ENCODE data around the gene LIMS4. TPM values are rescaled to one million over a fixed set of nuclear protein-coding genes. Genes with fewer than 3 reads are reported as not detected.
"Not testable (repeated sequence)": the region's sequence is repeated elsewhere in the genome, so short reads cannot be mapped to it uniquely, and the experiment has no call there.

Gene LIMS4

DNA sequence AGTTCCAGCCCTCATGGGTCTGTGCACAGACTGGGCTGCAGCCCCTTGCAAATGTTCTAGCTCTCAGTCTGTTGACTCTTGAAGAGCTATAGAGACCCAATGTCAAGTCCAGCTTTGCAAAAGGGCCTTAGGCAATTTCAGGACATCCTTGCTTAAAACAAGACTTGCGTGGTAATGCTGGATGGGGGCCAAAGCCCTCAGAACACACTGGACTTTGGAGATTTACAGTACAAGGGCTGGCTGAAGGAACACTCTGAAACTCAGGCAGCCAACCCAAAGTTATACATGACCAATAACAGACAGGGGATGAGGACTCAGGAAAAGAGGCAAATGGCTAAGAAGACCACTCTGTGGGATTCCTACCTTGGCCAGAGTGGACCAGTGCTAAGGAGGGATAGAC lies 68.4 kb downstream of the LIMS4 start:
- not testable (repeated sequence) for H2BK15ac ChIP-seq (replicated peaks; ENCODE audit: low read depth); H3K27me3 ChIP-seq (ENCODE audit: insufficient read depth, low read length, poor library complexity); H3K4me3 ChIP-seq (ENCODE audit: low read length); H3K4ac ChIP-seq (ENCODE audit: low read depth, low read length); H3K18ac ChIP-seq (ENCODE audit: low read length); H3K27ac ChIP-seq (ENCODE audit: low read depth, low read length); H3K4me2 ChIP-seq (ENCODE audit: low read length); H3K56ac ChIP-seq (ENCODE audit: low read length); H4K8ac ChIP-seq (ENCODE audit: low read depth, low read length); H3K9ac ChIP-seq (ENCODE audit: low read length); H3K79me1 ChIP-seq (ENCODE audit: low read length); H3K36me3 ChIP-seq (ENCODE audit: control insufficient read depth, insufficient read depth, low read length); H3K23ac ChIP-seq (ENCODE audit: low read length); H2BK5ac ChIP-seq (ENCODE audit: low read length); H3K79me2 ChIP-seq (ENCODE audit: control insufficient read depth, insufficient read depth, low read length); H3K4me1 ChIP-seq (ENCODE audit: control insufficient read depth, low read depth, low read length); DNase-seq; H2AK5ac ChIP-seq (ENCODE audit: low read length); H2BK120ac ChIP-seq (ENCODE audit: low read depth, low read length); H4K5ac ChIP-seq (ENCODE audit: low read length)
- no CpG with 5 or more reads among the region's 1 CpG for WGBS (ENCODE audit: extremely low coverage, insufficient coverage, low lambda C conversion rate)

DNA sequence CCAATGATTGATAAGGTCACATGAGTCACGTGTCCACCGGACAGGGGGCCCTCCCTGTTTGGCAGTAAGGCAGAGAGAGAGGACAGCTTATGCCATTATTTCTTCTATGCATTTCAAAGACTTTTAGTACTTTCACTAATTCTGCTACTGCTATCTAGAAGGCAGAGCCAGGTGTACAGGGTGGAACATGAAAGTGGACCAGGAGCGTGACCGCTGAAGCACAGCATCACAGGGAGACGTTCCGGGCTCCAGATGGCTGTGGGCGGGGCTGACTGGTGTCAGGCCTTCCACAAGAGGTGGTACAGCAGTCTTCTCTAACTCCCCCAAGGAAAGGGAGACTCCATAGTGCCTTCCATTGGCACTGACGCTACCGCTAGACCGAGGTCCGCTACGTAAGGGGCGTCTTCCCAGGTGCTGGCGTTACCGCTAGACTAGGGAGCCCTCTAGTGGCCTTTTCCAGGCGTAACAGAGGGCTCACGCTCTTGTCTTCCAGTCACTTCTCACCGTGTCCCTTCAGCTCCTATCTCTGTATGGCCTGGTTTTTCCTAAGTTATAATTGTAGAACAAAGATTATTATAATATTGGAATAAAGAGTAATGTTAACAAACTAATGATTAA lies 71.5 kb downstream of the LIMS4 start:
- WGBS (ENCODE audit: extremely low coverage, insufficient coverage, low lambda C conversion rate): no CpG with 5 or more reads among the region's 18 CpGs
- H3K4me1 ChIP-seq (ENCODE audit: control insufficient read depth, low read depth, low read length); H3K4ac ChIP-seq (ENCODE audit: low read depth, low read length): not testable (repeated sequence)

DNA sequence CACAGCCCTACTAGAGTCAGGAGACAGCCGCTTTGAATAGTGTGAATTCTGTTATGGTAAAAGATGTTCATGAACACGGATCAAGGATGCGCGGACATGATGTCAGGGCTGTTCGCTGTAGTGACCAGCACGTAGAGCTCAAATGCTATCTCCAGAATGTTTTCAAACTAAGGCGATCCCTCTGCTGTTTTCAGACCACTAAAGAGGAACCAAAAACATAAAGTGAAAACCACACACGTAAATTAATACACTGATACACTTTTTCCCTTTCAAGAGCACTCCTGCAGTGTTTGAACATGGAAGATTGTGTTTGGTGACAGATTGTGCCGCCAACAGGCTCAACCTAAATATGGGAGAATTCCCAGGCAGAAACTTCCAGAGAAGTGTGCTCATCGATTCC lies 73.2 kb downstream of the LIMS4 start:
- H4K5ac ChIP-seq (ENCODE audit: low read length); H3K79me2 ChIP-seq (ENCODE audit: control insufficient read depth, insufficient read depth, low read length); H3K27ac ChIP-seq (ENCODE audit: low read depth, low read length); H2AK5ac ChIP-seq (ENCODE audit: low read length); H3K79me1 ChIP-seq (ENCODE audit: low read length); H3K18ac ChIP-seq (ENCODE audit: low read length); DNase-seq; H3K4me1 ChIP-seq (ENCODE audit: control insufficient read depth, low read depth, low read length); H2BK5ac ChIP-seq (ENCODE audit: low read length); H3K36me3 ChIP-seq (ENCODE audit: control insufficient read depth, insufficient read depth, low read length); H3K56ac ChIP-seq (ENCODE audit: low read length); H3K9ac ChIP-seq (ENCODE audit: low read length); H3K23ac ChIP-seq (ENCODE audit: low read length); H4K8ac ChIP-seq (ENCODE audit: low read depth, low read length); H3K27me3 ChIP-seq (ENCODE audit: insufficient read depth, low read length, poor library complexity); H2BK120ac ChIP-seq (ENCODE audit: low read depth, low read length); H2BK15ac ChIP-seq (replicated peaks; ENCODE audit: low read depth); H3K4me3 ChIP-seq (ENCODE audit: low read length); H3K4me2 ChIP-seq (ENCODE audit: low read length); H3K4ac ChIP-seq (ENCODE audit: low read depth, low read length): not testable (repeated sequence)
- no CpG with 5 or more reads among the region's 10 CpGs for WGBS (ENCODE audit: extremely low coverage, insufficient coverage, low lambda C conversion rate)

More for the DNA sequence above, 71.5 kb downstream of the LIMS4 start:
- H3K4me2 ChIP-seq (ENCODE audit: low read length); H3K27me3 ChIP-seq (ENCODE audit: insufficient read depth, low read length, poor library complexity); H3K56ac ChIP-seq (ENCODE audit: low read length); H3K23ac ChIP-seq (ENCODE audit: low read length); H2BK5ac ChIP-seq (ENCODE audit: low read length); H3K36me3 ChIP-seq (ENCODE audit: control insufficient read depth, insufficient read depth, low read length); H4K8ac ChIP-seq (ENCODE audit: low read depth, low read length); H3K27ac ChIP-seq (ENCODE audit: low read depth, low read length); H3K9ac ChIP-seq (ENCODE audit: low read length); H3K4me3 ChIP-seq (ENCODE audit: low read length); H2BK15ac ChIP-seq (replicated peaks; ENCODE audit: low read depth); H4K5ac ChIP-seq (ENCODE audit: low read length); H3K79me1 ChIP-seq (ENCODE audit: low read length); H3K18ac ChIP-seq (ENCODE audit: low read length); H3K79me2 ChIP-seq (ENCODE audit: control insufficient read depth, insufficient read depth, low read length); DNase-seq; H2BK120ac ChIP-seq (ENCODE audit: low read depth, low read length); H2AK5ac ChIP-seq (ENCODE audit: low read length): not testable (repeated sequence)

DNA sequence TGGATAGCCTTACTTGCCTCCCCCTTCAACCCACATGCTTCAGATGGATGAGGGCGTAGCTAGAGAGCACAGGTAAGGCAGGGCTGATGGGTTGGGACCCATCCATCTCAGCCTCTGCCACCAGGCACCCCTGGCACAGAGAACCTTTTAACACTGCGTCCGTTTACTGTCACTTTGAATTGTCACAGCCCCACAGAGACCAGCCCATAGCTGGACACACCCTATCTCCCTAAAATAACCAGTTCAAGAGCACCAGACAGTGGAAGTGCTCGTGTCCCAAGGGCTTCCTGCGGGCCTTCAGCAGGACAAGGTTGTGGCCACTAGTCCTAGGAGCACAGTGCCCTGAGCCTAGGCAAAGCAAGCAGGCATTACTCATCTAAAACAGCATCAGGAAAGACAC lies 76.6 kb downstream of the LIMS4 start:
- not testable (repeated sequence) for H3K18ac ChIP-seq (ENCODE audit: low read length); H3K4me3 ChIP-seq (ENCODE audit: low read length); H3K4me2 ChIP-seq (ENCODE audit: low read length); H2AK5ac ChIP-seq (ENCODE audit: low read length); H3K36me3 ChIP-seq (ENCODE audit: control insufficient read depth, insufficient read depth, low read length); H3K27me3 ChIP-seq (ENCODE audit: insufficient read depth, low read length, poor library complexity); H2BK15ac ChIP-seq (replicated peaks; ENCODE audit: low read depth); H4K8ac ChIP-seq (ENCODE audit: low read depth, low read length); H3K9ac ChIP-seq (ENCODE audit: low read length); H3K56ac ChIP-seq (ENCODE audit: low read length); H3K27ac ChIP-seq (ENCODE audit: low read depth, low read length); H3K79me2 ChIP-seq (ENCODE audit: control insufficient read depth, insufficient read depth, low read length); H3K23ac ChIP-seq (ENCODE audit: low read length); H4K5ac ChIP-seq (ENCODE audit: low read length); H3K79me1 ChIP-seq (ENCODE audit: low read length); H3K4me1 ChIP-seq (ENCODE audit: control insufficient read depth, low read depth, low read length); H3K4ac ChIP-seq (ENCODE audit: low read depth, low read length); H2BK5ac ChIP-seq (ENCODE audit: low read length); H2BK120ac ChIP-seq (ENCODE audit: low read depth, low read length); DNase-seq
- WGBS (ENCODE audit: extremely low coverage, insufficient coverage, low lambda C conversion rate): no CpG with 5 or more reads among the region's 5 CpGs

Small RNAs within 50 kb of the gene (small RNA-seq; reads per million reads assigned to genes)
- gene AC108938.1 (ENCODE audit: insufficient read depth): not detected

Data from mesendoderm (in vitro differentiated cells).